Small intestine (tissue), 7 donors: ENCODE measurements around the gene DPRX. TPM values are rescaled to one million over a fixed set of nuclear protein-coding genes. Genes with fewer than 3 reads are reported as not detected.
A peak's percentile ranks its signal among the peaks of the same experiment; 100 is the strongest.

Source experiments
- DNase-seq, 2 donors: peaks; one replicate each; pipeline versions ENCODE4 v3.0.0 to v3.0.0-alpha.2; 2013
- FAIRE-seq: peaks from 2 replicates; lab custom pipeline; 2012; peaks lifted over from hg19 to GRCh38; lab: Jason Lieb, UNC
- H3K27ac ChIP-seq, 3 donors: one replicate each; pipeline ENCODE4 v1.5.1; 2013; ENCODE audit warnings: low read length in 2 of 3, mild to moderate bottlenecking in 2 of 3, control low read depth in 1 of 3, inconsistent platforms in 1 of 3, low read depth in 1 of 3, moderate library complexity in 1 of 3
- H3K27me3 ChIP-seq, 3 donors: one replicate each; pipeline ENCODE4 v1.6.1; 2013; ENCODE audit warnings: low read length in 3 of 3, inconsistent platforms in 1 of 3; ENCODE audit not compliant: control insufficient read depth in 3 of 3, insufficient read depth in 3 of 3
- H3K36me3 ChIP-seq, 3 donors: one replicate each; pipeline ENCODE4 v1.6.1; 2013; ENCODE audit warnings: low read length in 3 of 3, inconsistent platforms in 1 of 3, low read depth in 1 of 3, mild to moderate bottlenecking in 1 of 3, moderate library complexity in 1 of 3; ENCODE audit not compliant: control insufficient read depth in 3 of 3, insufficient read depth in 2 of 3
- H3K4me1 ChIP-seq, 3 donors: one replicate each; pipeline ENCODE4 v1.6.1; 2013; ENCODE audit warnings: low read length in 2 of 3, inconsistent platforms in 1 of 3, low read depth in 1 of 3, mild to moderate bottlenecking in 1 of 3, moderate library complexity in 1 of 3; ENCODE audit not compliant: control insufficient read depth in 3 of 3, insufficient read depth in 2 of 3
- H3K4me3 ChIP-seq, 3 donors: one replicate each; pipeline ENCODE4 v1.5.1; 2013; ENCODE audit warnings: low read length in 3 of 3, control low read depth in 1 of 3, inconsistent platforms in 1 of 3, low read depth in 1 of 3, mild to moderate bottlenecking in 1 of 3, moderate library complexity in 1 of 3
- H3K9me3 ChIP-seq, 2 donors: one replicate each; pipeline ENCODE4 v1.6.1; 2013; ENCODE audit warnings: low read depth in 1 of 2, low read length in 1 of 2; ENCODE audit not compliant: control insufficient read depth in 2 of 2, insufficient read depth in 1 of 2
- WGBS, 3 donors: extraction: QIAGEN DNeasy Blood & Tissue Kit; methylation state at CpG; one replicate each; pipeline ENCODE4 v1.1.7; 2013; 5-methylcytosine and 5-hydroxymethylcytosine counted together
- polyA plus RNA-seq, 4 donors: library from polyadenylated mRNA; stranded (reverse) in 3 of 4; unstranded in 1 of 4; fragments of 200-250 nt in 3 of 4; fragments of 120-200 nt in 1 of 4; gene quantifications; one replicate each; pipeline versions ENCODE4 v1.2.1 to v1.2.3, GENCODE V29; 2013
- donor health status: healthy with polysubstance abuse.
- donor health status: control.
- donor health status: control.
- donor health status: Bipolar disorder and iron deficiency.
- donor health status: healthy.

DPRX gene
- polyA plus RNA-seq, 4 donors, result not detected

GRCh38 chr19:53600217-53600616 is 31.6 kb upstream of the DPRX start:
- H3K27me3 ChIP-seq, result no peaks in the 10 kb centered on the region
- H3K4me1 ChIP-seq, result no peaks in the 10 kb centered on the region
- DNase-seq, result no peak
- H3K27ac ChIP-seq, result no peak overlapping the region
- no peak overlapping the region for H3K4me3 ChIP-seq
- no peak for FAIRE-seq
- no peaks in the 10 kb centered on the region for H3K9me3 ChIP-seq
- WGBS, 3 donors, result 77 to 84% (median 80%) methylated on average over 4 of the region's 4 CpGs
- no peaks in the 10 kb centered on the region for H3K36me3 ChIP-seq

GRCh38 chr19:53606031-53606430 is 25.8 kb upstream of the DPRX start:
- no peaks in the 10 kb centered on the region for H3K36me3 ChIP-seq
- FAIRE-seq (no peak), DNase-seq (no peak)
- no peaks in the 10 kb centered on the region for H3K27me3 ChIP-seq
- no peak overlapping the region for H3K27ac ChIP-seq
- H3K4me3 ChIP-seq, result no peak overlapping the region
- no peaks in the 10 kb centered on the region for H3K9me3 ChIP-seq
- WGBS, 3 donors, result 87 to 89% (median 89%) methylated on average over 15 of the region's 15 CpGs
- no peaks in the 10 kb centered on the region for H3K4me1 ChIP-seq

- no peaks in the 10 kb centered on the region for H3K4me1 ChIP-seq
- H3K4me3 ChIP-seq, result no peak overlapping the region
- DNase-seq, result no peak
- H3K9me3 ChIP-seq, result peaks cover 0 to 1% of the 10 kb centered on the region in 2 donors
- no peak overlapping the region for H3K27ac ChIP-seq
- FAIRE-seq, result no peak
- WGBS, 3 donors, result 82 to 91% (median 82%) methylated on average over 10 to 12 of the region's 12 CpGs
- no peaks in the 10 kb centered on the region for H3K36me3 ChIP-seq
- no peaks in the 10 kb centered on the region for H3K27me3 ChIP-seq
Observed at GRCh38 chr19:53608381-53608780, 23.4 kb upstream of the DPRX start.

GRCh38 chr19:53612762-53613526 is 18.9 kb upstream of the DPRX start:
- no peak for FAIRE-seq
- Histone ChIP-seq H3K9me3 (peaks cover 2 to 3% of the 10 kb centered on the region in 2 donors), H3K36me3 (no peaks in the 10 kb centered on the region), H3K4me1 (no peaks in the 10 kb centered on the region), H3K27ac (no peak overlapping the region), H3K4me3 (no peak overlapping the region), H3K27me3 (no peaks in the 10 kb centered on the region)
- DNase-seq, result peak in 1 of 2 donors; percentile 13
- WGBS, 3 donors, result 53 to 57% (median 54%) methylated on average over 14 of the region's 14 CpGs

GRCh38 chr19:53621885-53622740 is 9.7 kb upstream of the DPRX start:
- Histone ChIP-seq H3K36me3 (no peaks in the 10 kb centered on the region), H3K4me1 (no peaks in the 10 kb centered on the region), H3K27me3 (no peaks in the 10 kb centered on the region), H3K4me3 (no peak overlapping the region), H3K9me3 (no peaks in the 10 kb centered on the region), H3K27ac (no peak overlapping the region)
- FAIRE-seq (no peak), DNase-seq (no peak)
- WGBS, 3 donors, result 47 to 51% (median 48%) methylated on average over 8 of the region's 8 CpGs

GRCh38 chr19:53624771-53625545 is 6.8 kb upstream of the DPRX start:
- WGBS, 3 donors, result 67 to 80% (median 71%) methylated on average over 16 of the region's 16 CpGs
- Histone ChIP-seq H3K27ac (no peak overlapping the region), H3K27me3 (no peaks in the 10 kb centered on the region), H3K4me3 (no peak overlapping the region), H3K9me3 (no peaks in the 10 kb centered on the region), H3K36me3 (no peaks in the 10 kb centered on the region), H3K4me1 (no peaks in the 10 kb centered on the region)
- FAIRE-seq, result no peak
- DNase-seq, result no peak

- 84 to 91% (median 88%) methylated on average over 9 of the region's 9 CpGs for WGBS, 3 donors
- Histone ChIP-seq H3K27me3 (no peaks in the 10 kb centered on the region), H3K9me3 (no peaks in the 10 kb centered on the region), H3K27ac (no peak overlapping the region), H3K36me3 (no peaks in the 10 kb centered on the region), H3K4me1 (no peaks in the 10 kb centered on the region), H3K4me3 (no peak overlapping the region)
- no peak for FAIRE-seq
- DNase-seq, result no peak
Observed at GRCh38 chr19:53626486-53626885, 5.3 kb upstream of the DPRX start.

- Histone ChIP-seq H3K27me3 (no peaks in the 10 kb centered on the region), H3K4me3 (no peak overlapping the region), H3K36me3 (no peaks in the 10 kb centered on the region), H3K27ac (no peak overlapping the region), H3K9me3 (no peaks in the 10 kb centered on the region), H3K4me1 (no peaks in the 10 kb centered on the region)
- no peak for DNase-seq
- 42 to 53% (median 45%) methylated on average over 6 of the region's 6 CpGs for WGBS, 3 donors
- FAIRE-seq, result no peak
Observed at GRCh38 chr19:53626976-53627375, 4.8 kb upstream of the DPRX start.
